Coronary artery (tissue), 2 donors: ENCODE data around the gene RNASE12.
A peak's percentile ranks its signal among the peaks of the same experiment; 100 is the strongest.

Experiments
- DNase-seq: peaks from one replicate; pipeline ENCODE4 v3.0.0-alpha.2; 2017; ENCODE audit warnings: low spot score
- H3K27ac ChIP-seq, 2 donors: fragments of 200-600 bp; sonication (generic); one replicate each; pipeline ENCODE4 v1.5.1; 2016 to 2019
- H3K4me3 ChIP-seq: fragments of 200-600 bp; sonication (generic); 2 replicates; pipeline ENCODE4 v1.5.1; 2016; ENCODE audit warnings: mild to moderate bottlenecking, moderate library complexity
- CTCF ChIP-seq: fragments of 200-600 bp; sonication (generic); IDR thresholded peaks from one replicate; pipeline ENCODE4 v1.5.1; 2019; ENCODE audit warnings: antibody characterized with exemption

The RNASE12 gene

GRCh38 chr14:20613094-20614037 is 22.2 kb upstream of the RNASE12 start:
- DNase-seq = peak; percentile 92
- peak overlapping the region; percentile 52 to 77 for H3K27ac ChIP-seq
- TF ChIP-seq CTCF = peak; percentile 53
- peak overlapping the region; percentile 69 for H3K4me3 ChIP-seq

- no peak for TF ChIP-seq CTCF
- Histone ChIP-seq H3K27ac (peak overlapping the region in 1 of 2 donors; percentile 10), H3K4me3 (no peak overlapping the region)
- no peak for DNase-seq
These were observed 21.2 kb upstream of the RNASE12 start for GRCh38 chr14:20612403-20612802.

GRCh38 chr14:20611277-20611676 is 20.1 kb upstream of the RNASE12 start:
- Histone ChIP-seq H3K4me3 (no peak overlapping the region), H3K27ac (no peak overlapping the region)
- DNase-seq = no peak
- TF ChIP-seq CTCF = no peak

GRCh38 chr14:20610002-20610765 is 19.0 kb upstream of the RNASE12 start:
- Histone ChIP-seq H3K27ac (peak overlapping the region; percentile 51 to 86), H3K4me3 (peak overlapping the region; percentile 89)
- no peak for DNase-seq
- no peak for TF ChIP-seq CTCF

GRCh38 chr14:20609215-20610001 is 18.2 kb upstream of the RNASE12 start:
- DNase-seq = no peak
- TF ChIP-seq CTCF = peak; percentile 80
- Histone ChIP-seq H3K4me3 (peak overlapping the region; percentile 89), H3K27ac (peak overlapping the region; percentile 51 to 86)

GRCh38 chr14:20608383-20609110 is 17.4 kb upstream of the RNASE12 start:
- DNase-seq = no peak
- Histone ChIP-seq H3K27ac (no peak overlapping the region), H3K4me3 (no peak overlapping the region)
- TF ChIP-seq CTCF = no peak
